ENCODE measurements around the gene OR13J1.

OR13J1 gene

GRCh38 chr9:35856882-35857281, 13.3 kb downstream of the OR13J1 start:
- no peak for DNase-seq

GRCh38 chr9:35856206-35856605, 14.0 kb downstream of the OR13J1 start:
- no peak for DNase-seq

- no peak for DNase-seq
Measured at GRCh38 chr9:35854091-35854762, 16.0 kb downstream of the OR13J1 start.

- no peak for DNase-seq
Measured at GRCh38 chr9:35852876-35853865, 17.0 kb downstream of the OR13J1 start.

- no peak for DNase-seq
Measured at GRCh38 chr9:35852267-35852815, 17.9 kb downstream of the OR13J1 start.

GRCh38 chr9:35847792-35848572, 22.2 kb downstream of the OR13J1 start:
- no peak for DNase-seq

GRCh38 chr9:35845824-35846771, 24.1 kb downstream of the OR13J1 start:
- DNase-seq: no peak

GRCh38 chr9:35844628-35845270, 25.5 kb downstream of the OR13J1 start:
- DNase-seq: peak; percentile 26

GRCh38 chr9:35842795-35843194, 27.4 kb downstream of the OR13J1 start:
- no peak for DNase-seq

GRCh38 chr9:35842020-35842745, 28.0 kb downstream of the OR13J1 start:
- DNase-seq: no peak

- no peak for DNase-seq
Measured at GRCh38 chr9:35841645-35841900, 28.6 kb downstream of the OR13J1 start.

GRCh38 chr9:35840881-35841644, 29.1 kb downstream of the OR13J1 start:
- DNase-seq: no peak

- no peak for DNase-seq
Measured at GRCh38 chr9:35839926-35840325, 30.3 kb downstream of the OR13J1 start.

- DNase-seq: no peak
Measured at GRCh38 chr9:35836595-35836994, 33.6 kb downstream of the OR13J1 start.

- no peak for DNase-seq
Measured at GRCh38 chr9:35835766-35836165, 34.4 kb downstream of the OR13J1 start.

GRCh38 chr9:35835216-35835632, 35.0 kb downstream of the OR13J1 start:
- DNase-seq: no peak

- no peak for DNase-seq
Measured at GRCh38 chr9:35834260-35835215, 35.7 kb downstream of the OR13J1 start.

GRCh38 chr9:35832814-35833213, 37.4 kb downstream of the OR13J1 start:
- DNase-seq: no peak

- no peak for DNase-seq
Measured at GRCh38 chr9:35831040-35831439, 39.2 kb downstream of the OR13J1 start.

Measured in DMS153 (cell line).